ENCODE measurements around the gene TXNL4B.

Gene TXNL4B

GRCh38 chr16:72107371-72107770, 14.0 kb upstream of the TXNL4B start:
- Histone ChIP-seq H3K27ac (ENCODE audit: extremely low read depth, low read depth, low read length) (no peak overlapping the region), H3K4me3 (ENCODE audit: low read depth, low read length) (no peak overlapping the region), H3K9me3 (ENCODE audit: control insufficient read depth, insufficient read depth, low read depth, low read length) (no peaks in the 10 kb centered on the region), H3K36me3 (ENCODE audit: control insufficient read depth in 2 of 2, insufficient read depth in 1 of 2, low read length in 2 of 2) (peaks cover 4 to 100% of the 10 kb centered on the region in 2 experiments; a peak in 2 of 3 replicates), H3K4me1 (ENCODE audit: control insufficient read depth, insufficient read depth, low read length) (no peaks in the 10 kb centered on the region)
- ChIA-PET POLR2A (no interaction called here), CTCF (no interaction called here)
- TF ChIP-seq ZNF791 (tag by site-specific recombination; IDR thresholded peaks at IDR 0.05), result no peak
- no peak for TF ChIP-seq ZNF24 (tag by site-specific recombination; IDR thresholded peaks at IDR 0.05)
- TF ChIP-seq ZNF558 (tag by site-specific recombination; IDR thresholded peaks at IDR 0.05), result no peak
- TF ChIP-seq ZNF548 (tag by site-specific recombination; IDR thresholded peaks at IDR 0.05), result no peak
- no peak for TF ChIP-seq ZNF48 (tag by site-specific recombination; IDR thresholded peaks at IDR 0.05)
- TF ChIP-seq, protein P1, sequence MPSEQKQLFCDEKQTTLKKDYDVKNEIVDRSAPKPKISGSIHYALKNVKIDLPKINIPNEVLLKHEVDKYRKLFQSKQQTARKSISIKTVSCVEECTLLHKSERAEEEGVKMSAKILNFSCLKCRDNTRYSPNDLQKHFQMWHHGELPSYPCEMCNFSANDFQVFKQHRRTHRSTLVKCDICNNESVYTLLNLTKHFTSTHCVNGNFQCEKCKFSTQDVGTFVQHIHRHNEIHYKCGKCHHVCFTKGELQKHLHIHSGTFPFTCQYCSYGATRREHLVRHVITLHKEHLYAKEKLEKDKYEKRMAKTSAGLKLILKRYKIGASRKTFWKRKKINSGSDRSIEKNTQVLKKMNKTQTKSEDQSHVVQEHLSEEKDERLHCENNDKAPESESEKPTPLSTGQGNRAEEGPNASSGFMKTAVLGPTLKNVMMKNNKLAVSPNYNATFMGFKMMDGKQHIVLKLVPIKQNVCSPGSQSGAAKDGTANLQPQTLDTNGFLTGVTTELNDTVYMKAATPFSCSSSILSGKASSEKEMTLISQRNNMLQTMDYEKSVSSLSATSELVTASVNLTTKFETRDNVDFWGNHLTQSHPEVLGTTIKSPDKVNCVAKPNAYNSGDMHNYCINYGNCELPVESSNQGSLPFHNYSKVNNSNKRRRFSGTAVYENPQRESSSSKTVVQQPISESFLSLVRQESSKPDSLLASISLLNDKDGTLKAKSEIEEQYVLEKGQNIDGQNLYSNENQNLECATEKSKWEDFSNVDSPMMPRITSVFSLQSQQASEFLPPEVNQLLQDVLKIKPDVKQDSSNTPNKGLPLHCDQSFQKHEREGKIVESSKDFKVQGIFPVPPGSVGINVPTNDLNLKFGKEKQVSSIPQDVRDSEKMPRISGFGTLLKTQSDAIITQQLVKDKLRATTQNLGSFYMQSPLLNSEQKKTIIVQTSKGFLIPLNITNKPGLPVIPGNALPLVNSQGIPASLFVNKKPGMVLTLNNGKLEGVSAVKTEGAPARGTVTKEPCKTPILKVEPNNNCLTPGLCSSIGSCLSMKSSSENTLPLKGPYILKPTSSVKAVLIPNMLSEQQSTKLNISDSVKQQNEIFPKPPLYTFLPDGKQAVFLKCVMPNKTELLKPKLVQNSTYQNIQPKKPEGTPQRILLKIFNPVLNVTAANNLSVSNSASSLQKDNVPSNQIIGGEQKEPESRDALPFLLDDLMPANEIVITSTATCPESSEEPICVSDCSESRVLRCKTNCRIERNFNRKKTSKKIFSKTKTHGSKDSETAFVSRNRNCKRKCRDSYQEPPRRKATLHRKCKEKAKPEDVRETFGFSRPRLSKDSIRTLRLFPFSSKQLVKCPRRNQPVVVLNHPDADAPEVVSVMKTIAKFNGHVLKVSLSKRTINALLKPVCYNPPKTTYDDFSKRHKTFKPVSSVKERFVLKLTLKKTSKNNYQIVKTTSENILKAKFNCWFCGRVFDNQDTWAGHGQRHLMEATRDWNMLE (tag by site-specific recombination; conservative IDR thresholded peaks at IDR 0.05; ENCODE audit: low read depth), result no peak
- no peak for TF ChIP-seq ZNF311 (tag by site-specific recombination; IDR thresholded peaks at IDR 0.05; ENCODE audit: borderline replicate concordance)
- TF ChIP-seq ZNF132 (tag by site-specific recombination; IDR thresholded peaks at IDR 0.05; ENCODE audit: borderline replicate concordance), result no peak

- Histone ChIP-seq H3K27ac (ENCODE audit: extremely low read depth, low read depth, low read length) (no peak overlapping the region), H3K9me3 (ENCODE audit: control insufficient read depth, insufficient read depth, low read depth, low read length) (no peaks in the 10 kb centered on the region), H3K36me3 (ENCODE audit: control insufficient read depth in 2 of 2, insufficient read depth in 1 of 2, low read length in 2 of 2) (peaks cover 10 to 100% of the 10 kb centered on the region in 2 experiments), H3K4me3 (ENCODE audit: low read depth, low read length) (no peak overlapping the region), H3K4me1 (ENCODE audit: control insufficient read depth, insufficient read depth, low read length) (no peaks in the 10 kb centered on the region)
- CTCF ChIA-PET, result no interaction called here
- POLR2A ChIA-PET, result interaction anchor here (1.0 kb wide), 1 partner anchor 12 kb away, joined by 3 read pairs; the partner anchor contains the start of genes DHX38 and TXNL4B
- no peak for TF ChIP-seq ZNF529 (tag by site-specific recombination; IDR thresholded peaks at IDR 0.05; ENCODE audit: insufficient replicate concordance)
- no peak for TF ChIP-seq ZNF366 (tag by site-specific recombination; conservative IDR thresholded peaks at IDR 0.05)
- TF ChIP-seq KLF1 (tag by site-specific recombination; IDR thresholded peaks at IDR 0.05), result no peak
- no peak for TF ChIP-seq ZNF19 (tag by site-specific recombination; IDR thresholded peaks at IDR 0.05; ENCODE audit: low read depth)
- TF ChIP-seq ZNF324 (tag by site-specific recombination; IDR thresholded peaks at IDR 0.05), result no peak
- TF ChIP-seq ZNF18 (tag by site-specific recombination; IDR thresholded peaks at IDR 0.05), result no peak
- TF ChIP-seq ZNF391 (tag by site-specific recombination; IDR thresholded peaks at IDR 0.05; ENCODE audit: borderline replicate concordance, low read depth), result no peak
- no peak for TF ChIP-seq ZNF549 (tag by site-specific recombination; IDR thresholded peaks at IDR 0.05)
- no peak for TF ChIP-seq ZBTB48 (tag by site-specific recombination; IDR thresholded peaks at IDR 0.05)
- TF ChIP-seq SALL2 (tag by site-specific recombination; IDR thresholded peaks at IDR 0.05; ENCODE audit: borderline replicate concordance), result no peak
- TF ChIP-seq ZBTB20 (tag by site-specific recombination; IDR thresholded peaks at IDR 0.05), result no peak
- no peak for TF ChIP-seq PRDM10 (tag by site-specific recombination; IDR thresholded peaks at IDR 0.05)
- no peak for TF ChIP-seq SETDB1 (IDR thresholded peaks at IDR 0.05; ENCODE audit: insufficient read length, low read length)
- no peak for TF ChIP-seq ZNF561 (tag by site-specific recombination; IDR thresholded peaks at IDR 0.05; ENCODE audit: borderline replicate concordance)
- TF ChIP-seq REPIN1 (tag by site-specific recombination; IDR thresholded peaks at IDR 0.05; ENCODE audit: low read depth), result no peak
- TF ChIP-seq HOXC10 (CRISPR knock-in tag; IDR thresholded peaks at IDR 0.05), result no peak
- TF ChIP-seq ZFP41 (tag by site-specific recombination; IDR thresholded peaks at IDR 0.05; ENCODE audit: borderline replicate concordance), result no peak
- no peak for TF ChIP-seq ZSCAN16 (tag by site-specific recombination; IDR thresholded peaks at IDR 0.05)
- no peak for TF ChIP-seq ZNF404 (tag by site-specific recombination; IDR thresholded peaks at IDR 0.05)
These were observed 12.6 kb upstream of the TXNL4B start for GRCh38 chr16:72105978-72106377.

All from HEK293 (cell line).